ENCODE data around the gene UBE2I. TPM values are rescaled to one million over a fixed set of nuclear protein-coding genes. Genes with fewer than 3 reads are reported as not detected.

The UBE2I gene
- total and polyA plus RNA-seq, 2 of the 4 experiments (the other 2 are of a cell fraction), result 30.8 to 140 TPM

DNA sequence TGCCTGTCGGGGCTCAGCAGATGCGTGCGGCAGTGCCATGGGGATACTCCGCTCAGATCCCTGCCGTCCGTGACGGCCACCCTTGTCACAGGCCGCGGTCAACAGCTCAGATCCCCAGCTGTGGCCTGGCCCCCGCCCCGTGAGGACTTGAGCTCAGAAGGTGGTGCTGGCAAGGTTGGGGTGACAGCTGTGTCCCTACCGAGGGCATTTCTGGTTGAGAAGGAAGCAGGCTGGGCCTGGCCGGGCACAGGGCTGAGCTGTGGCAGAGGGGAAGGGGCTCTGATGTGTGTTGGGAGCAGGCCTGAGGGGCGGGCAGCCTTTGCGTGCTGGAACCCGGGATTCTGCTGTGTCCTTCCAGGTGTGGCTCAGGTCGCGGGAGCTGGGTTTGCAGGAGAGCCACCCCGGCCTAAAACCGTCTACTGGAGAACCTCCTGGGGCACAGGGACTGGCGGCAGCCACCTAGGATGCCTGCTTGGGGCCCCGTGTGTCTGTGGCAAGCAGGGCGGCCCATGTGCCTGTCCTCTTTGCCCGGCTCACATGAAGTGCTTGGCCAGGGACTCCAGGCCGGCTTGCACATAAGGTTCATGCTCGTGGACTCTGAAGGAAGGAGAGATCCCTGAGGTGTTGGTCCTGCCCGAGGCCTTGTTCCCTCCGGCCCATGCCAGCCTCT lies 5.1 kb downstream of the UBE2I start:
- Histone ChIP-seq H4K91ac (ENCODE audit: insufficient read depth, low read depth, low read length) (no peak overlapping the region), H3K18ac (ENCODE audit: low read depth, low read length) (no peak overlapping the region), H3K4me2 (ENCODE audit: low read depth, low read length) (no peak overlapping the region), H3K79me1 (ENCODE audit: low read depth in 1 of 2, low read length in 2 of 2) (peaks cover 7 to 48% of the 10 kb centered on the region in 2 experiments), H3K27ac (ENCODE audit: insufficient read depth, low read length) (no peak overlapping the region), H2BK120ac (ENCODE audit: low read depth, low read length) (no peak overlapping the region), H3K9me1 (ENCODE audit: insufficient read depth, low read length) (peaks cover 6% of the 10 kb centered on the region), H3K36me3 (ENCODE audit: control insufficient read depth, insufficient read depth, low read length) (peaks cover 65% of the 10 kb centered on the region), H3K4me3 (ENCODE audit: insufficient read depth, low read depth, low read length) (no peak overlapping the region), H3K56ac (ENCODE audit: extremely low read depth, insufficient read depth, low read length) (no peak overlapping the region), H2AFZ (replicated peaks; ENCODE audit: low read length, poor library complexity) (no peak overlapping the region), H2AK9ac (replicated peaks; ENCODE audit: low read depth, low read length, poor library complexity) (no peak overlapping the region), H2BK20ac (ENCODE audit: low read depth, low read length) (no peak overlapping the region), H3K14ac (replicated peaks; ENCODE audit: low read depth, low read length) (no peak overlapping the region), H3K4ac (ENCODE audit: low read depth, low read length) (no peak overlapping the region), H4K20me1 (ENCODE audit: insufficient read depth, low read length) (peaks cover 96% of the 10 kb centered on the region), H4K8ac (ENCODE audit: low read depth in 2 of 2, low read length in 2 of 2) (no peak overlapping the region), H4K5ac (ENCODE audit: low read depth, low read length) (no peak overlapping the region), H3K9ac (ENCODE audit: low read depth, low read length) (no peak overlapping the region), H3K4me1 (ENCODE audit: control insufficient read depth, insufficient read depth, low read length) (peaks cover 15% of the 10 kb centered on the region), H3K9me3 (ENCODE audit: control insufficient read depth, insufficient read depth, low read length) (no peaks in the 10 kb centered on the region), H2AK5ac (ENCODE audit: low read depth, low read length) (no peak overlapping the region), H3K23ac (ENCODE audit: low read depth, low read length) (no peak overlapping the region), H2BK15ac (ENCODE audit: low read depth, low read length) (no peak overlapping the region), H2BK5ac (ENCODE audit: low read depth, low read length, poor library complexity, severe bottlenecking) (no peak overlapping the region), H3K27me3 (ENCODE audit: control insufficient read depth, insufficient read depth, low read length) (no peaks in the 10 kb centered on the region)
- CTCF ChIA-PET, result no interaction called here
- TF ChIP-seq MAFK (IDR thresholded peaks at IDR 0.05; ENCODE audit: low read depth, low read length) (no peak), RAD21 (IDR thresholded peaks at IDR 0.05; ENCODE audit: low read length) (no peak), BHLHE40 (IDR thresholded peaks at IDR 0.05; ENCODE audit: low read depth, low read length) (no peak), RCOR1 (IDR thresholded peaks at IDR 0.05; ENCODE audit: insufficient replicate concordance, low read length) (no peak), SMC3 (IDR thresholded peaks at IDR 0.05; ENCODE audit: low read depth, low read length) (no peak), CHD1 (IDR thresholded peaks at IDR 0.05; ENCODE audit: low read depth, low read length) (no peak), POLR2A (IDR thresholded peaks at IDR 0.05; ENCODE audit: low read depth, low read length) (no peak), MXI1 (IDR thresholded peaks at IDR 0.05; ENCODE audit: borderline replicate concordance, low read depth, low read length) (no peak), FOS (IDR thresholded peaks at IDR 0.05; ENCODE audit: low read depth, low read length) (no peak), NFE2L2 (IDR thresholded peaks at IDR 0.05; ENCODE audit: low read depth, low read length) (no peak), CEBPB (IDR thresholded peaks at IDR 0.05; ENCODE audit: low read depth, low read length) (no peak), RFX5 (IDR thresholded peaks at IDR 0.05; ENCODE audit: low read depth, low read length) (no peak)
- TF ChIP-seq, protein P1, sequence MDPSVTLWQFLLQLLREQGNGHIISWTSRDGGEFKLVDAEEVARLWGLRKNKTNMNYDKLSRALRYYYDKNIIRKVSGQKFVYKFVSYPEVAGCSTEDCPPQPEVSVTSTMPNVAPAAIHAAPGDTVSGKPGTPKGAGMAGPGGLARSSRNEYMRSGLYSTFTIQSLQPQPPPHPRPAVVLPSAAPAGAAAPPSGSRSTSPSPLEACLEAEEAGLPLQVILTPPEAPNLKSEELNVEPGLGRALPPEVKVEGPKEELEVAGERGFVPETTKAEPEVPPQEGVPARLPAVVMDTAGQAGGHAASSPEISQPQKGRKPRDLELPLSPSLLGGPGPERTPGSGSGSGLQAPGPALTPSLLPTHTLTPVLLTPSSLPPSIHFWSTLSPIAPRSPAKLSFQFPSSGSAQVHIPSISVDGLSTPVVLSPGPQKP (IDR thresholded peaks at IDR 0.05; ENCODE audit: borderline replicate concordance, low read depth, low read length), result no peak
- TF ChIP-seq, protein P2, sequence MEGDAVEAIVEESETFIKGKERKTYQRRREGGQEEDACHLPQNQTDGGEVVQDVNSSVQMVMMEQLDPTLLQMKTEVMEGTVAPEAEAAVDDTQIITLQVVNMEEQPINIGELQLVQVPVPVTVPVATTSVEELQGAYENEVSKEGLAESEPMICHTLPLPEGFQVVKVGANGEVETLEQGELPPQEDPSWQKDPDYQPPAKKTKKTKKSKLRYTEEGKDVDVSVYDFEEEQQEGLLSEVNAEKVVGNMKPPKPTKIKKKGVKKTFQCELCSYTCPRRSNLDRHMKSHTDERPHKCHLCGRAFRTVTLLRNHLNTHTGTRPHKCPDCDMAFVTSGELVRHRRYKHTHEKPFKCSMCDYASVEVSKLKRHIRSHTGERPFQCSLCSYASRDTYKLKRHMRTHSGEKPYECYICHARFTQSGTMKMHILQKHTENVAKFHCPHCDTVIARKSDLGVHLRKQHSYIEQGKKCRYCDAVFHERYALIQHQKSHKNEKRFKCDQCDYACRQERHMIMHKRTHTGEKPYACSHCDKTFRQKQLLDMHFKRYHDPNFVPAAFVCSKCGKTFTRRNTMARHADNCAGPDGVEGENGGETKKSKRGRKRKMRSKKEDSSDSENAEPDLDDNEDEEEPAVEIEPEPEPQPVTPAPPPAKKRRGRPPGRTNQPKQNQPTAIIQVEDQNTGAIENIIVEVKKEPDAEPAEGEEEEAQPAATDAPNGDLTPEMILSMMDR (conservative IDR thresholded peaks at IDR 0.05; ENCODE audit: low read depth, low read length), result no peak
- TF ChIP-seq, protein P3, sequence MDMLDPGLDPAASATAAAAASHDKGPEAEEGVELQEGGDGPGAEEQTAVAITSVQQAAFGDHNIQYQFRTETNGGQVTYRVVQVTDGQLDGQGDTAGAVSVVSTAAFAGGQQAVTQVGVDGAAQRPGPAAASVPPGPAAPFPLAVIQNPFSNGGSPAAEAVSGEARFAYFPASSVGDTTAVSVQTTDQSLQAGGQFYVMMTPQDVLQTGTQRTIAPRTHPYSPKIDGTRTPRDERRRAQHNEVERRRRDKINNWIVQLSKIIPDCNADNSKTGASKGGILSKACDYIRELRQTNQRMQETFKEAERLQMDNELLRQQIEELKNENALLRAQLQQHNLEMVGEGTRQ (IDR thresholded peaks at IDR 0.05; ENCODE audit: low read depth, low read length), result no peak
- no peak for DNase-seq
- ATAC-seq (ENCODE audit: low read depth), result no peak
- POLR2A ChIA-PET (ENCODE audit: unreplicated experiment), result no interaction called here
- in situ Hi-C loops (cut with MboI; ENCODE audit: low sequenced_read_pairs), result no loop called here
- intact Hi-C loops (cut with micrococcal nuclease), result no loop called here
- dilution Hi-C loops (cut with HindIII; ENCODE audit: low sequenced_read_pairs, unreplicated experiment), result no loop called here
- BruUV-seq (replicated peaks), result no TSS peak
- WGBS, 2 experiments (ENCODE audit: extremely low coverage in 2 of 2, insufficient read length in 1 of 2), result 93% methylated on average over 16 of the region's 28 CpGs; no CpG with 5 or more reads in 1 of the 2 experiments
